ENCODE data around the gene EMD. TPM values are rescaled to one million over a fixed set of nuclear protein-coding genes. Genes with fewer than 3 reads are reported as not detected.

The EMD gene
- total and polyA plus RNA-seq, 2 of the 13 experiments (the other 11 are each of a cell fraction or from before 2014, with no cell fraction given), result 14.5 to 14.9 TPM

GRCh38 chrX:154384284-154384892 is 5.3 kb downstream of the EMD start (continued):
- TF ChIP-seq REST (IDR thresholded peaks at IDR 0.05; ENCODE audit: borderline replicate concordance in 1 of 2, low read depth in 1 of 2, low read length in 2 of 2) (no peak), NFE2L2 (IDR thresholded peaks at IDR 0.05; ENCODE audit: low read length) (no peak), HMGXB4 (CRISPR knock-in tag; IDR thresholded peaks at IDR 0.05; ENCODE audit: borderline replicate concordance in 1 of 2, low read depth in 1 of 2) (peak in 1 of 2 experiments; percentile 34; a peak in 1 of 4 replicates), ZNF780A (CRISPR knock-in tag; IDR thresholded peaks at IDR 0.05) (no peak), ZNF468 (CRISPR knock-in tag; IDR thresholded peaks at IDR 0.05) (no peak), ZBTB34 (CRISPR knock-in tag; IDR thresholded peaks at IDR 0.05) (no peak), KAT8 (CRISPR knock-in tag; IDR thresholded peaks at IDR 0.05) (no peak), ZNF484 (CRISPR knock-in tag; IDR thresholded peaks at IDR 0.05; ENCODE audit: borderline replicate concordance, low read depth) (no peak), SMARCE1 (IDR thresholded peaks at IDR 0.05; ENCODE audit: borderline replicate concordance) (no peak), ZNF24 (IDR thresholded peaks at IDR 0.05) (no peak), ZNF580 (CRISPR knock-in tag; IDR thresholded peaks at IDR 0.05; ENCODE audit: borderline replicate concordance, low read depth) (no peak), ZNF615 (CRISPR knock-in tag; IDR thresholded peaks at IDR 0.05; ENCODE audit: borderline replicate concordance) (no peak), AHR (CRISPR knock-in tag; IDR thresholded peaks at IDR 0.05) (no peak), RFX1 (IDR thresholded peaks at IDR 0.05) (no peak), NR0B2 (CRISPR knock-in tag; IDR thresholded peaks at IDR 0.05) (no peak), FOSL2 (CRISPR knock-in tag; IDR thresholded peaks at IDR 0.05) (0 out of 2 replicates have a peak, but pooled peaks have one; percentile 6), ZBTB4 (CRISPR knock-in tag; IDR thresholded peaks at IDR 0.05; ENCODE audit: borderline replicate concordance) (no peak), HNF4A (CRISPR knock-in tag; IDR thresholded peaks at IDR 0.05) (no peak), RFX3 (CRISPR knock-in tag; IDR thresholded peaks at IDR 0.05) (no peak)
